Keratinocyte (primary cell): Measurements from ENCODE around the gene ALDH7A1. TPM values are rescaled to one million over a fixed set of nuclear protein-coding genes. Genes with fewer than 3 reads are reported as not detected.

Experiments
- DNase-seq: peaks from one replicate; pipeline ENCODE4 v3.0.0-alpha.2; 2011; ENCODE audit warnings: low read depth, missing footprints, low spot score
- FAIRE-seq: peaks from 2 replicates; lab custom pipeline; 2011; peaks lifted over from hg19 to GRCh38; lab: Jason Lieb, UNC
- H2AFZ ChIP-seq: 2 replicates; pipeline ENCODE4 v1.6.0; 2012; ENCODE audit warnings: low read length, control low read depth, inconsistent platforms; ENCODE audit not compliant: control insufficient read depth
- H3K27ac ChIP-seq: 2 replicates; pipeline ENCODE4 v1.5.1; 2011; ENCODE audit warnings: low read length; ENCODE audit not compliant: control insufficient read depth, insufficient read depth
- H3K27me3 ChIP-seq: 3 replicates; pipeline ENCODE4 v1.6.0; 2011; ENCODE audit warnings: low read length; ENCODE audit not compliant: control insufficient read depth, insufficient read depth; ENCODE audit errors: extremely low read depth
- H3K36me3 ChIP-seq, 2 experiments: 2 replicates in 1 of 2; 3 replicates in 1 of 2; pipeline ENCODE4 v1.5.1; 2011; ENCODE audit warnings: low read length in 2 of 2, mild to moderate bottlenecking in 1 of 2; ENCODE audit not compliant: control insufficient read depth in 2 of 2, insufficient read depth in 2 of 2; ENCODE audit errors: extremely low read depth in 1 of 2
- H3K4me1 ChIP-seq: 3 replicates; pipeline ENCODE4 v1.5.1; 2011; ENCODE audit warnings: low read length; ENCODE audit not compliant: control insufficient read depth, insufficient read depth; ENCODE audit errors: extremely low read depth
- H3K4me2 ChIP-seq: 3 replicates; pipeline ENCODE4 v1.6.0; 2011; ENCODE audit warnings: low read depth, low read length; ENCODE audit not compliant: control insufficient read depth, insufficient read depth; ENCODE audit errors: extremely low read depth
- H3K4me3 ChIP-seq, 3 experiments: fragments of 200-600 bp in 1 of 3; sonication (generic) in 1 of 3; 2 replicates in 2 of 3; 3 replicates in 1 of 3; pipeline ENCODE4 v1.5.1; 2011 to 2016; ENCODE audit warnings: low read length in 3 of 3, mild to moderate bottlenecking in 3 of 3, control low read depth in 2 of 3, inconsistent platforms in 1 of 3, low read depth in 1 of 3, mixed read lengths in 1 of 3, mixed run types in 1 of 3, moderate library complexity in 1 of 3; ENCODE audit not compliant: control insufficient read depth in 2 of 3, insufficient read depth in 2 of 3; ENCODE audit errors: extremely low read depth in 1 of 3
- H3K79me2 ChIP-seq: 2 replicates; pipeline ENCODE4 v1.6.0; 2012; ENCODE audit warnings: low read length; ENCODE audit not compliant: control insufficient read depth, insufficient read depth
- H3K9ac ChIP-seq: 3 replicates; pipeline ENCODE4 v1.6.0; 2011; ENCODE audit warnings: low read length; ENCODE audit not compliant: control insufficient read depth, insufficient read depth; ENCODE audit errors: extremely low read depth
- H3K9me1 ChIP-seq: 3 replicates; pipeline ENCODE4 v1.6.0; 2011; ENCODE audit warnings: low read length; ENCODE audit not compliant: control insufficient read depth, insufficient read depth; ENCODE audit errors: extremely low read depth
- H3K9me3 ChIP-seq: 2 replicates; pipeline ENCODE4 v1.5.1; 2012; ENCODE audit warnings: low read depth, low read length; ENCODE audit not compliant: control insufficient read depth
- H4K20me1 ChIP-seq: 3 replicates; pipeline ENCODE4 v1.6.0; 2011; ENCODE audit warnings: low read length; ENCODE audit not compliant: control insufficient read depth, insufficient read depth; ENCODE audit errors: extremely low read depth
- CTCF ChIP-seq, 3 experiments: IDR thresholded peaks in 1 of 3; conservative IDR thresholded peaks in 1 of 3; optimal IDR thresholded peaks in 1 of 3; 2 replicates in 2 of 3; 3 replicates in 1 of 3; pipeline versions ENCODE3 to v1.5.1; 2011; ENCODE audit warnings: low read length in 3 of 3, mild to moderate bottlenecking in 3 of 3, moderate library complexity in 2 of 3, control low read depth in 1 of 3, inconsistent platforms in 1 of 3; ENCODE audit not compliant: insufficient read depth in 2 of 3; ENCODE audit errors: extremely low read depth in 1 of 3
- EZH2 ChIP-seq: IDR thresholded peaks from one replicate; pipeline ENCODE4 v1.6.1; 2012; ENCODE audit warnings: inconsistent platforms, mild to moderate bottlenecking, low read length, moderate library complexity
- dilution Hi-C: fragments of 300-500 bp; cut with MboI; formaldehyde crosslinking; loops from one replicate; pipeline ENCODE4 v1.7.0; 2020; ENCODE audit warnings: low sequenced_read_pairs; ENCODE audit not compliant: extremely low pct_ligation_motif_present
- polyA plus RNA-seq, 5 experiments: library from polyadenylated mRNA; depleted of rRNA in 3 of 5; stranded (reverse) in 3 of 5; stranded (forward) in 1 of 5; unstranded in 1 of 5; fragments of >200 nt; gene quantifications; 1 replicate in 1 of 5; 2 replicates in 3 of 5; 3 replicates in 1 of 5; pipeline versions ENCODE4 v1.2.1 to v1.2.3, GENCODE V29; 2011 to 2012; ENCODE audit warnings: missing spikeins in 2 of 5, low read depth in 1 of 5, low replicate concordance in 1 of 5

The ALDH7A1 gene
- polyA plus RNA-seq, 1 donor (not counting 4 experiments of a cell fraction or from before 2014, with no cell fraction given): 183 TPM

- Histone ChIP-seq H3K27me3 (no peaks in the 10 kb centered on the region), H3K79me2 (no peaks in the 10 kb centered on the region), H3K9me1 (no peaks in the 10 kb centered on the region), H2AFZ (no peak overlapping the region), H3K4me1 (peaks cover 19% of the 10 kb centered on the region), H4K20me1 (no peaks in the 10 kb centered on the region), H3K4me2 (no peak overlapping the region), H3K4me3 (no peak overlapping the region), H3K36me3 (no peaks in the 10 kb centered on the region), H3K27ac (no peak overlapping the region), H3K9ac (no peak overlapping the region), H3K9me3 (no peaks in the 10 kb centered on the region)
- dilution Hi-C loops: no loop called here
- no peak for TF ChIP-seq CTCF (optimal IDR thresholded peaks at IDR 0.05 in 1 of 3, IDR thresholded peaks at IDR 0.05 in 1 of 3, conservative IDR thresholded peaks at IDR 0.05 in 1 of 3; ENCODE audit: extremely low read depth in 1 of 3, insufficient read depth in 2 of 3, low read length in 3 of 3)
- no peak for TF ChIP-seq EZH2
- FAIRE-seq (no peak), DNase-seq (no peak)
Measured at GRCh38 chr5:126506079-126506478, 88.9 kb downstream of the ALDH7A1 start.

- Histone ChIP-seq H3K79me2 (no peaks in the 10 kb centered on the region), H3K4me1 (peaks cover 19% of the 10 kb centered on the region), H2AFZ (peak overlapping the region; percentile 18), H3K4me2 (no peak overlapping the region), H3K27ac (no peak overlapping the region), H3K27me3 (no peaks in the 10 kb centered on the region), H3K9me3 (no peaks in the 10 kb centered on the region), H3K4me3 (no peak overlapping the region), H3K36me3 (no peaks in the 10 kb centered on the region), H3K9me1 (no peaks in the 10 kb centered on the region), H4K20me1 (no peaks in the 10 kb centered on the region), H3K9ac (no peak overlapping the region)
- DNase-seq (no peak), FAIRE-seq (peak; percentile 71)
- TF ChIP-seq CTCF (optimal IDR thresholded peaks at IDR 0.05 in 1 of 3, IDR thresholded peaks at IDR 0.05 in 1 of 3, conservative IDR thresholded peaks at IDR 0.05 in 1 of 3; ENCODE audit: extremely low read depth in 1 of 3, insufficient read depth in 2 of 3, low read length in 3 of 3): no peak
- no peak for TF ChIP-seq EZH2
- dilution Hi-C loops: no loop called here
Measured at GRCh38 chr5:126503602-126504104, 91.4 kb downstream of the ALDH7A1 start.
